ENCODE data around the gene IL1F10.

DNA sequence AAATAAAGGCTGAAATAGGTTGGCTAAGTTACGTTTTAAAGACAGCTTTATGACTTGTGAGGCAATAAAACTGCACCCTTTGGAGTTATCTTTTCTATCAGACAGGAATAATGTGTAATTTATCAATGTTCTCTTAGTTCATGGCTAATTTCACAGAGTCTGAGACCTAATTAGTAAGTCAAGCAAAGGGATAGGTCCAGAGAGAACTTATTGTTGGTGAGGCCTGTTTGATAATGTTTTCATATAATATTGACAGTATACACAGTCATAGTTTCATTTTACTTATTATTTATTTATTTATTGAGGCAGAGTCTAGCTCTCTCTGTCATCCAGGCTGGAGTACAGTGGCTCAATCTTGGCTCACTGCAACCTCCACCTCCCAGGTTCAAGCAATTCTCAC is 10.7 kb upstream of the IL1F10 start:
- no peak for TF ChIP-seq FOXA1 (IDR thresholded peaks at IDR 0.05)
- TF ChIP-seq TAF1 (conservative IDR thresholded peaks at IDR 0.05) = no peak
- TF ChIP-seq, protein P1, sequence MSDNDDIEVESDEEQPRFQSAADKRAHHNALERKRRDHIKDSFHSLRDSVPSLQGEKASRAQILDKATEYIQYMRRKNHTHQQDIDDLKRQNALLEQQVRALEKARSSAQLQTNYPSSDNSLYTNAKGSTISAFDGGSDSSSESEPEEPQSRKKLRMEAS (IDR thresholded peaks at IDR 0.05) = no peak
- no peak for TF ChIP-seq SP1 (IDR thresholded peaks at IDR 0.05)
- TF ChIP-seq RAD21 (IDR thresholded peaks at IDR 0.05) = no peak
- TF ChIP-seq, protein P2, sequence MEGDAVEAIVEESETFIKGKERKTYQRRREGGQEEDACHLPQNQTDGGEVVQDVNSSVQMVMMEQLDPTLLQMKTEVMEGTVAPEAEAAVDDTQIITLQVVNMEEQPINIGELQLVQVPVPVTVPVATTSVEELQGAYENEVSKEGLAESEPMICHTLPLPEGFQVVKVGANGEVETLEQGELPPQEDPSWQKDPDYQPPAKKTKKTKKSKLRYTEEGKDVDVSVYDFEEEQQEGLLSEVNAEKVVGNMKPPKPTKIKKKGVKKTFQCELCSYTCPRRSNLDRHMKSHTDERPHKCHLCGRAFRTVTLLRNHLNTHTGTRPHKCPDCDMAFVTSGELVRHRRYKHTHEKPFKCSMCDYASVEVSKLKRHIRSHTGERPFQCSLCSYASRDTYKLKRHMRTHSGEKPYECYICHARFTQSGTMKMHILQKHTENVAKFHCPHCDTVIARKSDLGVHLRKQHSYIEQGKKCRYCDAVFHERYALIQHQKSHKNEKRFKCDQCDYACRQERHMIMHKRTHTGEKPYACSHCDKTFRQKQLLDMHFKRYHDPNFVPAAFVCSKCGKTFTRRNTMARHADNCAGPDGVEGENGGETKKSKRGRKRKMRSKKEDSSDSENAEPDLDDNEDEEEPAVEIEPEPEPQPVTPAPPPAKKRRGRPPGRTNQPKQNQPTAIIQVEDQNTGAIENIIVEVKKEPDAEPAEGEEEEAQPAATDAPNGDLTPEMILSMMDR (IDR thresholded peaks at IDR 0.05; ENCODE audit: low read depth, low read length, missing input control) = no peak
- TF ChIP-seq, protein P3, sequence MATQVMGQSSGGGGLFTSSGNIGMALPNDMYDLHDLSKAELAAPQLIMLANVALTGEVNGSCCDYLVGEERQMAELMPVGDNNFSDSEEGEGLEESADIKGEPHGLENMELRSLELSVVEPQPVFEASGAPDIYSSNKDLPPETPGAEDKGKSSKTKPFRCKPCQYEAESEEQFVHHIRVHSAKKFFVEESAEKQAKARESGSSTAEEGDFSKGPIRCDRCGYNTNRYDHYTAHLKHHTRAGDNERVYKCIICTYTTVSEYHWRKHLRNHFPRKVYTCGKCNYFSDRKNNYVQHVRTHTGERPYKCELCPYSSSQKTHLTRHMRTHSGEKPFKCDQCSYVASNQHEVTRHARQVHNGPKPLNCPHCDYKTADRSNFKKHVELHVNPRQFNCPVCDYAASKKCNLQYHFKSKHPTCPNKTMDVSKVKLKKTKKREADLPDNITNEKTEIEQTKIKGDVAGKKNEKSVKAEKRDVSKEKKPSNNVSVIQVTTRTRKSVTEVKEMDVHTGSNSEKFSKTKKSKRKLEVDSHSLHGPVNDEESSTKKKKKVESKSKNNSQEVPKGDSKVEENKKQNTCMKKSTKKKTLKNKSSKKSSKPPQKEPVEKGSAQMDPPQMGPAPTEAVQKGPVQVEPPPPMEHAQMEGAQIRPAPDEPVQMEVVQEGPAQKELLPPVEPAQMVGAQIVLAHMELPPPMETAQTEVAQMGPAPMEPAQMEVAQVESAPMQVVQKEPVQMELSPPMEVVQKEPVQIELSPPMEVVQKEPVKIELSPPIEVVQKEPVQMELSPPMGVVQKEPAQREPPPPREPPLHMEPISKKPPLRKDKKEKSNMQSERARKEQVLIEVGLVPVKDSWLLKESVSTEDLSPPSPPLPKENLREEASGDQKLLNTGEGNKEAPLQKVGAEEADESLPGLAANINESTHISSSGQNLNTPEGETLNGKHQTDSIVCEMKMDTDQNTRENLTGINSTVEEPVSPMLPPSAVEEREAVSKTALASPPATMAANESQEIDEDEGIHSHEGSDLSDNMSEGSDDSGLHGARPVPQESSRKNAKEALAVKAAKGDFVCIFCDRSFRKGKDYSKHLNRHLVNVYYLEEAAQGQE (IDR thresholded peaks at IDR 0.05) = no peak
- no peak for TF ChIP-seq HNF4G (IDR thresholded peaks at IDR 0.05)
- TF ChIP-seq YY1 (IDR thresholded peaks at IDR 0.05) = no peak
- no peak for TF ChIP-seq JUND (IDR thresholded peaks at IDR 0.05)
- TF ChIP-seq, protein P4, sequence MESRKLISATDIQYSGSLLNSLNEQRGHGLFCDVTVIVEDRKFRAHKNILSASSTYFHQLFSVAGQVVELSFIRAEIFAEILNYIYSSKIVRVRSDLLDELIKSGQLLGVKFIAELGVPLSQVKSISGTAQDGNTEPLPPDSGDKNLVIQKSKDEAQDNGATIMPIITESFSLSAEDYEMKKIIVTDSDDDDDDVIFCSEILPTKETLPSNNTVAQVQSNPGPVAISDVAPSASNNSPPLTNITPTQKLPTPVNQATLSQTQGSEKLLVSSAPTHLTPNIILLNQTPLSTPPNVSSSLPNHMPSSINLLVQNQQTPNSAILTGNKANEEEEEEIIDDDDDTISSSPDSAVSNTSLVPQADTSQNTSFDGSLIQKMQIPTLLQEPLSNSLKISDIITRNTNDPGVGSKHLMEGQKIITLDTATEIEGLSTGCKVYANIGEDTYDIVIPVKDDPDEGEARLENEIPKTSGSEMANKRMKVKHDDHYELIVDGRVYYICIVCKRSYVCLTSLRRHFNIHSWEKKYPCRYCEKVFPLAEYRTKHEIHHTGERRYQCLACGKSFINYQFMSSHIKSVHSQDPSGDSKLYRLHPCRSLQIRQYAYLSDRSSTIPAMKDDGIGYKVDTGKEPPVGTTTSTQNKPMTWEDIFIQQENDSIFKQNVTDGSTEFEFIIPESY (IDR thresholded peaks at IDR 0.05) = no peak
- TF ChIP-seq RXRA (IDR thresholded peaks at IDR 0.05) = no peak
- TF ChIP-seq, protein P5, sequence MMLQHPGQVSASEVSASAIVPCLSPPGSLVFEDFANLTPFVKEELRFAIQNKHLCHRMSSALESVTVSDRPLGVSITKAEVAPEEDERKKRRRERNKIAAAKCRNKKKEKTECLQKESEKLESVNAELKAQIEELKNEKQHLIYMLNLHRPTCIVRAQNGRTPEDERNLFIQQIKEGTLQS (IDR thresholded peaks at IDR 0.05) = no peak

Measured in liver (tissue), 3 donors.